ENCODE data around the gene MINAR1.
"Not testable (repeated sequence)": the region's sequence is repeated elsewhere in the genome, so short reads cannot be mapped to it uniquely, and the experiment has no call there.

The MINAR1 gene, protein sequence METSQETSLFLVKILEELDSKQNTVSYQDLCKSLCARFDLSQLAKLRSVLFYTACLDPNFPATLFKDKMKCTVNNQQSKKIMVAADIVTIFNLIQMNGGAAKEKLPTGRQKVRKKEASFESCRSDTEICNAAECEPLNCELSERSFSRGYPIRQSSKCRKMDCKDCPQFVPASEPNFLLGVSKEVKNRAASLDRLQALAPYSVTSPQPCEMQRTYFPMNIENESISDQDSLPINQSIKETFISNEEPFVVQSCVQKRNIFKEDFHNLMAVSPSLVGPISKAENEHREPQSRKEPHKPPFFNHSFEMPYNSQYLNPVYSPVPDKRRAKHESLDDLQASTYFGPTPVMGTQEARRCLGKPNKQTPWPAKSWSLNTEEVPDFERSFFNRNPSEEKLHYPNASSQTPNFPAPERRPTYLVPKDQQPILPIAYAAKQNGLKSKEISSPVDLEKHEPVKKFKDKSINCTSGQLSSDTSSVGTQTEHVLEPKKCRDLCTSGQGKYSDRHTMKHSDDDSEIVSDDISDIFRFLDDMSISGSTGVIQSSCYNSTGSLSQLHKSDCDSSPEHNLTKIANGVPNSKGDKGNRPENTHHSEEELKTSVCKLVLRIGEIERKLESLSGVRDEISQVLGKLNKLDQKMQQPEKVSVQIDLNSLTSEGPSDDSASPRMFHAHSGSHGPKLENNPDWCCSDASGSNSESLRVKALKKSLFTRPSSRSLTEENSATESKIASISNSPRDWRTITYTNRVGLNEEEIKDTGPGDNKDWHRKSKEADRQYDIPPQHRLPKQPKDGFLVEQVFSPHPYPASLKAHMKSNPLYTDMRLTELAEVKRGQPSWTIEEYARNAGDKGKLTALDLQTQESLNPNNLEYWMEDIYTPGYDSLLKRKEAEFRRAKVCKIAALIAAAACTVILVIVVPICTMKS

DNA sequence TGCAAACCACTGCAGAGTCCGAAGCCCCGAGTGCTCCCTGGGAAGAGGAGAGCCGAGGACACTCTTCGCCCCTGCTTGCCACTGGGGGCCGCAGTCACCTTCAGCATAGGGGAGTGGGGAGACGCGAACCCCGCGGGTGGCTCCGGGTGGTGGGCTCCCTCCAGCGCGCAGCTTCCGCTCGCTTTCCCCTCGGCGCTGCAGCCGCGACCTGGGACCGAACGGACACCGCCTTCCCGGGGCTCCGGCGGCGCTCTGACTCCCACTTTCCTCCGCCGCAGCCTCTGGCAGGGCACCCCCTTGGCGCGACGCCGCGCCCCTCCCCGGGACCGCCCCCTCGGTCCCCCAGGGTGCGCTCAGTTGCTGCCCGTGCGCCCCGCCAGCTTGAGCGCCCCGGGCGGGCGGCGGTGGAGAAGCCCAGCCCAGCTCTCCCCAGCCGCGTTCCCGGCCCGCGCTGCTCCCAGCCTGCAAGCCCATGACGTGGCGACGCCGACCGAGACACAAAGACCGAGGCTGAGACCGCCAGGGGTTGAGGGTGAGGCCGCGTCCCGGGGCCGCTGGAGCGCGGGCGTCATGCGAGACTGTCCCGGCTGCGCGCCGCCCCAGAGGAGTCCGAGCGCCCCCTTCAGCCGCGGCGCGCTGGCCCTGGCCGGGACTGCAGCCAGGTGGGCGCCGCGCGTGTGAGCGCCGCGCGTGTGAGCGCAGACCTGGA, at the start of gene MINAR1:
TSS of gene MINAR1 (plus strand) at position 701 of the 709 bp plus-strand sequence. CDS start 23,812 bp downstream, outside the sequence.
- DNase-seq (ENCODE audit: extremely low read depth in 1 of 2, low read depth in 1 of 2): no peak

DNA sequence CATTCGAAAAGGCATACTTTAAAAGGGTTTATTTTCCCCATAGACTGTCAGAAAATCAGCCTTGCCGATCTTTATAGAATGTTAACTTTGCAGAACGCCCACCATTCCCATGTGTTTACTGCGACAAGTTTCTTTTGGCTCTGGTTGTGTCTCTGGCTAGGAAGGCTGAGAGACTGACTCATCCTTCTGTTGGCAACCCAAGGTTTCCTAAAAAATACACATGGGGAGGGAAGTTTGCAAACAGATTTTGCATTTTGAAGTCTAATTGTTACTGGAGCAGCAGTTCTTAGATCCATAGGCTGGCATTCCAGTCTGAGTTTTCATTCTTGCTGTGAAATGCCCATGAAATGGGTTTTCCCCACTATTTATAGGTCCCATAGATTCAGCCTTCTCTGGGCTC, 37.9 kb upstream of the MINAR1 start:
- no peak for DNase-seq (ENCODE audit: extremely low read depth in 1 of 2, low read depth in 1 of 2)

DNA sequence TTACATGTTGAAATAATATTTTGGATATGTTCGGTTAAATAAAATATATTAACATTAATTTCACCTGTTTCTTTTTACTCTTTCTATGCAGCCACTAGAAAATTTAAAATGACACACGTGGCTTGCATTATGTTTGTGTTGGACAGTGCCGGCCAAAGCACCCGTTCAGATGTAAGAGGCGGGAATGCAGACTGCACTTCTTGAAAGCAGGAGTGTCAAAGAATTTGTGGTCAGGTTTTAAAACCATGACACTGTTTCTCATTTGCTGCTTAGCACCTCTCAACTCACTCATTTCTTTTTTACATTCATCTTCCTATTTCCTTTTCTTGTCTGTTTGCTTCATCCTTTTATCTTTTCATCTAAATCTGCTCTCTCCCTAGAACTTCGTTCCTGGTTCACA, 35.3 kb upstream of the MINAR1 start:
- DNase-seq (ENCODE audit: extremely low read depth in 1 of 2, low read depth in 1 of 2): no peak

DNA sequence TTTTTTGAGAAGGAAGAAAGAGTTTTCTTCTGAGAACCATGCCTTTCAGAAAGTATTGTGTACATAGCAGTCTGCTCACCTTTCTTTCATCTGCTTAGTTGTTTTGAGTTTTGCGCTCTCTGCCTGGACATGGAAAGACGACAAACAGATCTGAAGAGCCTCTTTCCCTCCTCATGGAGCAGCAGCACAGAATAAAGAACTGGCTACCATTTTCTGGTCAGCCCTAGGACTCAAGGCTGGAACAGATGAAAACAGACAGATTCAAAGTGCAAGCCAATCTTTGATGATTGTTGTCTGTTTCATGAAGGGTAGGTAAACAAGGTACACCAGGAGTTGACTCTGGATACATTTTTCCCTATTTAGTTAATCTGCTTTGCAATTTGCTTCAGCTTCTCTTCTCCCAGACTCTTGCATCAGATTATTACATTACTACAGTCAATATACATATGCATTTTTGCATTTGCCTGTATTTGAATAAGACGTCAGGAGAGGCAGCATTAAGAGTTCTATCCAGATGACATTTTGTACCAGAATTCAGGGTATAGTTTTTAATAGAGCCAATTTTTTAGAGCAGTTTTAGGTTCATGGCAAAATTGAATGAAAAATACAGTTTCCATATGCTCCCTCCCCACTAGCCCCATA, 34.7 kb upstream of the MINAR1 start:
- DNase-seq (ENCODE audit: extremely low read depth in 1 of 2, low read depth in 1 of 2): no peak

DNA sequence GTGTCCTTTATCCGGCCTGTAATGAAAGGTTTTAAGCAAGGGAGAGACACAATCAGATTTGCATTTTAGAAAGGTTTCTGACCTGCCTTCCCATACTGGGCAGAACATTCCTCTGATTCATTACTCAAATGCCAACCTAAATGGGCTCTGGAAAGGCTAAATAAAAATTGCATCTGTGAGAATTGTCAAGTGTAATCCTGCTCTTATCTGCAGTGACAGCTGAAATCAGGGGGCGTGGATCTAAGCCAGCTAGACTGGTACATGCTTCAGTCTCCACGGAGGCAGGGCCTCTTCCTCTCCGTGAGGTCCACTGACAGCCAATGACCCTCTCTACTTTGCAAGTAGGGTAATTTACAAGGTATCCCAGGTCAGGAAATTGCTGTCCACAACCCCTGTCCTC, 32.5 kb upstream of the MINAR1 start:
- no peak for DNase-seq (ENCODE audit: extremely low read depth in 1 of 2, low read depth in 1 of 2)

DNA sequence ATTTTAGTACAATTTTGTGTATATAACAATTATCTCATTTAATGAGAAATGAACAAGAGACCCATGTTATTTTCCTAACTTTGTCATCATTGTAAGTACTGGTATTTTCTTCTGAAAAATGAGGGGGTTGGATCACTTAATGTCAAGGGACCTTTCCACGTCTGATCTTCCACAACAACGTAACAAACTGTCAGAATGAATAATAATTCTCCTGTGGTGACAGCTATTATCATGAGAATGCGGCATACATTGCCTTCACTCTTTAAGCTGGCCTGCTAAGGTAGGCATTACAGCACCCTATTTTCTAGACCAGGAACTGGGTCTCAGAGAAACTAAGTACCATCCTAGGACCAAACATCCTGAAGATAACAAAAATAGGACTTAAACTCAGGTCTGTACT, 31.5 kb upstream of the MINAR1 start:
- DNase-seq (ENCODE audit: extremely low read depth in 1 of 2, low read depth in 1 of 2): no peak

DNA sequence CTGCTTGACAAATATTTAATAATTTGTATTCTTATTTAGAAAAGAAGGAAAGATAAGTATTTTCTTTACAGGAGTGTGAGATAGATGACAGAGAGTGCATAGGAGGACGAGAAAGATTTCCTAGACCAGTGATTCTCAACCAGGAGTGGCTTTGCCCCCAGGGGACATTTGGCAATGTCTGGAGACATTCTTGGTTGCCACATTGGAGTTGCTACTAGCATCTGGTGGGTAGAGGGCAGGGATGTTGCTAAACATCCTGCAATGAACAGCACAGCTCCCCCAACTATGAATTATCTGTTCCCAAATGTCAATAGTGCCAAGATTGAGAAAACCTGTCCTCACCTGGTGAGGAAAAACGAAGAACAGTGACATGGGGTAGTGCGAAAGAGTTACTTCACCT, 30.8 kb upstream of the MINAR1 start:
- DNase-seq (ENCODE audit: extremely low read depth in 1 of 2, low read depth in 1 of 2): no peak

DNA sequence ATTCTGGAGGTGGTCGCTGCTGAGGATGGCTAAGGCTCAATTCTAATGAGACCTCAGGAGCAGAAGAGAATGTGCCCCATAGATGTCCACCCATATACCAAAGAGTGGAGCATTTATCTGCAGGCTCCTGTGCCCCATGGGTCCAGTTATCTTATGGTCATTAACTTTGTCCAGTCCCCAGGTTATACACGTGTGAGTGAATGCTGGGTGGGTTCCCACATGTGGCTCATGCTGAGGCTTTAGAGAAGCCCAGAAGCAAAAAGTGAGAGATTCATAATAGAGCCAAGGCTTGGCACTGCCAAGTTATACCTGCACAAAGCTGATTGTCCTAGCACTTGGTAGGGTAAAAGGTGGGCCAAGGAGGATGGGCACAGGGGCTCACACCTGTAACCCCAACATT, 30.0 kb upstream of the MINAR1 start:
- no peak for DNase-seq (ENCODE audit: extremely low read depth in 1 of 2, low read depth in 1 of 2)

DNA sequence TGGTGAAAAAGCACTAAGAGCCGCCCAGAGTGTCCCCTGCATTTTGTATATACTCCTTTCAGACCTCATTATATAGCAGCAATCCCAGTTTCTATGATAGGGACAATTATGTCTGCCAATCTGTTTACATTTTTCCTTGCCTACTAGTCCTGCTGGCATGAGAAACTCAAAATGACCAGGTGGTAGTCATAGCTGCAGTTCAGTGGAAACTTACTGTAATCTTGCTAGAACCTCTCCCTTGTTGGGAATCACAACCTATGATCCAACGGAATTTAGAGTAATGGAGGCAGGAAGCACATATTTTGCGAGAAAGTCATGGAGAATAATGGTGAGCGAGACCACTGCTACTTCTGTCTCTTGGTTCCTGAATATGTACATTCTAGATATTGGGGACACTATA, 28.6 kb upstream of the MINAR1 start:
- no peak for DNase-seq (ENCODE audit: extremely low read depth in 1 of 2, low read depth in 1 of 2)

DNA sequence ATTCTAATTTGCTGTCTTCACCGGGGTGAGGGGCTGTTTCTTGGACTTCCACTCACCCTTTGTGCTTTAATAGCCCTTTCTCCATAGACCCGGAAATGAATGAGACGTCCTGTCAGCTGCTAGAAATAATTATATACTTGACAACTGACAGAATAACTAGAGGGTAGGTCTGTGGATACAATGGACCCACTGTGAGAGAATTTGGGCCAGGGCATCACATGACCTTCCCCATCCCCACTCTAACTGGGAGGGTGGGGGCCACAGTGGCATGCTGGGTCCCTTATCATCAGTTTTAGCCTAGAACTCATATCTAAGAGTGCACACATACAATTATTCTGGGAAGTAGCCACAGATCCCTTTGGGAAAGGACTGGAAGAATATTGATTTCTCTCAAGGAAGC, 25.9 kb upstream of the MINAR1 start:
- DNase-seq (ENCODE audit: extremely low read depth in 1 of 2, low read depth in 1 of 2): no peak

DNA sequence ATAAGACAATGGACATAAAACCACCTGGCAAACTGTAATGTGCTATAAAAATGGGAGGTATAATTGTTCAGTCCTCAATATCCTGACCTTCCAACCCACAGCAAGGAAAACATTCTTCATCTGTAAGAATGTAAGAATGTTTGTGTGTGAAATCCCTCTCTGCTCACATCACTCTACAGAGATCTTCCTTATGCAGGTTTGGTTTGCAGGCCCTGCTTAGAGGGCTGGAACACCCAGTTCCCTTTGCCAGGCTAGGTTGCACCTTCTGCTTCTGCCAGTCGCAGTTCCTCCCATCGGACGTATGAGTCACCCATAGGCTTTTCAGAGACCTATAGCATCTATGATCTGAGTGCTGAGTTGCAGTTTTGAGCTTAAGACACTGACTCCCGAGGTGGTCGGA, 24.1 kb upstream of the MINAR1 start:
- DNase-seq (ENCODE audit: extremely low read depth in 1 of 2, low read depth in 1 of 2): no peak

DNA sequence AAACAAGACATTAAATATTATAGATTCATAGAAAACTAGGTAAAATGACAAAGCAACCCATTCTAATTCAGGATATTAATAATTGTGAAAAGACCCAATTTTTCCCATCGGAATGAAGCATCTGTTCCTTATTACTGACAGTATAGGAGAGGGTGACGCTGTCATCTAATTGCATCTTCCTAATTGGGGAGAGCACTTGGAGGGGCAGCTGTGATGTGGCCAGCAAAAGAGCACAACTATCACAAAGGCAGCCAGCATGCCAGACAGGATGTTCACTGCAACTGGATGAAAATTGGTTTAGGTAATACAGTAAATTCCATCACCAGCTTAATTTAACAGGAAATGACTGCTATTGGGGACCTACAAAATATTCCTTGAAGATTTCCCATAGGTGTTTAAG, 21.9 kb upstream of the MINAR1 start:
- DNase-seq (ENCODE audit: extremely low read depth in 1 of 2, low read depth in 1 of 2): no peak

DNA sequence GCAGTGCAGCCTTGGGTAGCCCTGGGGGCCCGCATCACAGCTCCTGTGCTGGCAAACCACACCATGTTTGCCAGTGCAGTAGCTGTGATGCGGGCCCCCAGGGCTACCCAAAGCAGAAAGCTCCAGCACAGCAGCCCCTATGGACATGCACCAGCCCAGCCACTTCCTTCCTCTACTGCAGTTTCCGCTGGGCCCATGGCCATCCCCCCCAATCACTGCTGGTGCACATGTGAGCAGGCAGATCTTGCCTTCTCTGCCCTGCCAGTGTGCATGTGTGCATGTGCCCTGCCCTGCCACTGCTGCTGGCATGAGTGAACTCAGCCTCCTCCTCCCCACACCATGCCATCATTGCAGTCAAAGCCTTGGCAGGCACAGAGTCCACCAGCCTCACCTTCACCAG, 20.1 kb upstream of the MINAR1 start:
- DNase-seq (ENCODE audit: extremely low read depth in 1 of 2, low read depth in 1 of 2): no peak

DNA sequence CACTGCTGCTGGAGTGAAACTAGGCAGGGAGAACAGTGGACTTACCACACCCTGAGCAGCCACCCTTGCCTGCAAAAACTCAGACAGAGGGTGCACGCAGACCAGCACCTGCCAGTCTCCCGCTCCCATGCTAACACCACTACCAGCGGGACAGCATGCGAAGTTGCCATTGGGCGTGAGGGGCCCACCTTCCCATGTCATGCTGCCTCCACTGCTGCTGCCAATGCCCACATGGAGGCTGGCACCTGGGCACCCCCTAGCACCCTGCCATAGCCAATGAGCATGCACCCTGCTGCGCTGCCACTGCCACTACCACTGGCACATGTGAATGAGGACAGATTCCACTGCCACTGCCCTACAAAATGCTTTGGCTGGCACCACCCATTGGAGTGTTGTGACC, 19.7 kb upstream of the MINAR1 start:
- DNase-seq (ENCODE audit: extremely low read depth in 1 of 2, low read depth in 1 of 2): no peak

DNA sequence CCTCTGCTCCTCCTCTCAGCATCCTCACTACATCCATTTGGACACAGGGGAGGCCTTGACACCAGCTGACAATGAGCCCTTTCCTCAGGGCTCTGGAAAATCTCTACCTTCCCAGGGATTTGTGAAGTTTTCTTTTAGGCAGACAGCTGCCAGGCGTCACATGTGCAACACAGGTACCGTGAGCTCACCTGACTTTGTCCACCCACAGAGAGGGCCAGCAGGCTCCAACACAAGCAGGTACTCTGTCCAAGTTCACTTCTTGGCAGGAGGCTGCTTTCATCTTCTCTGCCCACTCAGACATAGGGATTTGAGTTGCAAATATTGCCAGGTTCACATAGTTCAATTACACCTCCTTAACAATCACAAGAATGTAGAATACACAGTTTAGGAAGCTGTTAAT, 15.3 kb upstream of the MINAR1 start:
- no peak for DNase-seq (ENCODE audit: extremely low read depth in 1 of 2, low read depth in 1 of 2)

DNA sequence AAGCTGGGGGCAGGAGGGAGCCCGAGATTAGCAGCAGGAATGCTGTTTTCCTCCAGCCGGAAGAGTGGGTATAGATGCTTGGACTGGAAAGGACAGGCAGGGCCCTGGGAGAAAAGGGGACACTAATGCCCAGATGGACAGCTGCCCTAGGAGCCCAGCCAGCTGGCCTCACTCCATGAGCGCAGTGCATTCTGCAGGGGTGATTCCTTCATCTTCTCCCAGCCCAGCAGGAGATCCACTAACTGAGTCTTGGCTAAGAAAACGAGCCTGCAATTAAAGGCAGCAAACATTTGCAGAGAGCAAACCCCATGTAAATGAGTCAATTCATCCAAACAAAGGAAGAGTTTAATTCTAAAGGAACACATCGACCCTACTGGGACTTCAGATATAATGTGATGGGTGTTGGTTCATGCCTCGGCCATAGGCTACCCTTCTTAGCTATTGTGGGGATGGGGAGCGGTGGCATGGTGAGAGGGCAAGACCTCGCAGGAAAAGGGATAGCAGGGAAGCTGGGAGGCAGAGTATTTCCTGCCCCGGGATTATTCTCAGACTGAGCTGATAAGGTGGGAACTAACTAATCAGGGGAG, 13.3 kb upstream of the MINAR1 start:
- DNase-seq (ENCODE audit: extremely low read depth in 1 of 2, low read depth in 1 of 2): no peak

DNA sequence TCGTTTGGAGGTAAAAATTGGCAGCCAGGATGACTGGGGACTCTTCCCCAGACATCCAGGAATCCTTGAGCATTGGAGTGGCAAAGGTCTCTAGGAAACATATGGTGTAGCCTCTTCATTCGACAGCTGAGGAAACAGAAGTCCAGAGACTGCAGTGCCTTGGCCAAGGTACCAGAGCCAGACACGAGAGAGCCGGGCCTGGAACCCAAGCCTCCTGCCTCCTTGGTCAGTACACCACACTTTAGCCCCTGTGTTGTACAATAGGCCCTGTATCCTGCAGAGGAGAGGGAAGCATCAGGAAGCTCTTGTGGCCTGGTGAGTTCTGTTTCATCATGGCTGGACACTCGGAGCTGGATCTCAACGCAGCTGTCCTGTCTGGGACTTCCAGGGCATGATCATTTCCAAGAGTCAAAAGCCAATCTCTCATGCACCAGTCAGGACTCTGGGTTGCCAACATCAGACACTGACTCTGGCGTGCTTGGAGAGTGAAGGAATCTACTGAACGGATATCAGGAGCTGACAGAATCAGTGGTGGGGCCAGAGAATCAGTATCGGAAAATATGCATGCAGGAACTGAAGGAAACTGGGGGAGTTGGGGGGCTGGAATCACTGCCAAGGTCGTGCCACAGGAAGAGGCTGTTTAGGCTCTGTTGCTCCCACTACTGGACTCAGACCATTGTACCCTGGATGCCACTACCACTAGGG, 6.4 kb upstream of the MINAR1 start:
- DNase-seq (ENCODE audit: extremely low read depth in 1 of 2, low read depth in 1 of 2): no peak

DNA sequence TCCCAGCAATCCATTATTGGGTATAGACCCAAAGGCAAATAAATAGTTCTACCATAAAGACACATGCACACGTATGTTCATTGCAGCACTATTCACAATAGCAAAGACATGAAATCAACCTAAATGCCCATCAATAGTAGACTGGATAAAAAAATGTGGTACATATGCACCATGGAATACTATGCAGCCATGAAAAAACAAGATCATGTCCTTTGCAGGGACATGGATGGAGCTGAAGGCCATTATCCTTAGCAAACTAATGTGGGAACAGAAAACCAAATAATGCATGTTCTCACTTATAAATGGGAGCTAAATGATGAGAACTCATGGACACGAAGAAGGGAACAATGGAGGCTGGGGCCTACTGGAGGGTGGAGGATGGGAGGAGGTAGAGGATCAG, 5.2 kb upstream of the MINAR1 start:
- not testable (repeated sequence) for DNase-seq (ENCODE audit: extremely low read depth in 1 of 2, low read depth in 1 of 2)

DNA sequence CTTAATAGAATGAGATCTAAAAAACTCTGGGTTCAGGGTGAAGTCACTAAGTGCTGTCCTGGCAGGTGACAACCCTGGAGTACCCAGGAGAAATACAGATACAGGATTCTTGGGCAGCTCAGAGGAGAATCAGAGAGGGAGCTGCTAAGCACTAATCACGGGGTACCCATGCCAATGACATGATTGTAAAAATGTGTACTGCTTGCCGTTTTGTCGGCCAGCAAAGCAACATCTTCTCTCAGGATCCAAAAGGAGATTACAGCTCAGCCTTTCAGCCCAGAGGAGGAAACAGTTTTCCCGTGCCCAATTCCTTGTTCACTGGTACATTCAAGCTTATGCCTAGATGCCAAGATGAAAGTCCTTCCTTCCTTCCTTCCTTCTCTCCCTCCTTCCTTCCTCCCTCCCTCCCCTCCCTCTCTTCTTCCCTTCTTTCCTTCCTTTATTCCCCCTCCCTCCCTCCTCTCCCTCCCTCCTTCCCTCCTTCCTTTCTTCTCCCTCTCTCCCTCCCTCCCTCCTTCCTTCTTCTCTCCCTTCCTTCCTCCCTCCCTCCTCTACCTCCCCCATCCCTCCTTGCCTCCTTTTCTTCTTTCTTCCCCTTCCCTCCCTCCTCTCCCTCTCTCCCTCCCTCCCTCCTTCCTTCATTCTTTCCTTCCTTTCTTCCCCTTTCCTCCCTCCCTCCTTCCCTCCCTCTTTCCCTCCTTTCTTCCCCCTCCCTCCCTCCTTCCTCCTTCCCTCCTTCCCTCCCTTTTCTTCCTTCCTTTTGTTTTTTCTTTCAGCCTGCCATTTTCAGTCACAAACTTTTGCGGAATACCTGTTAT, 4.1 kb upstream of the MINAR1 start:
- no peak for DNase-seq (ENCODE audit: extremely low read depth in 1 of 2, low read depth in 1 of 2)
